Transverse colon (tissue), 4 donors: Measurements from ENCODE around the gene S100A11.

Experiments
- EP300 ChIP-seq: sonication (generic); formaldehyde crosslinking; IDR thresholded peaks from one replicate; pipeline ENCODE4 v1.6.1; 2017; ENCODE audit warnings: antibody characterized with exemption, low read depth
- POLR2A ChIP-seq: fragments of 450-650 bp; IDR thresholded peaks from one replicate; pipeline ENCODE4 v1.6.1; 2016; ENCODE audit warnings: antibody characterized with exemption, mild to moderate bottlenecking, moderate library complexity
- POLR2AphosphoS5 ChIP-seq, 3 donors: sonication (generic); formaldehyde crosslinking; IDR thresholded peaks; one replicate each; pipeline ENCODE4 v1.6.1; 2016; ENCODE audit warnings: antibody characterized with exemption in 3 of 3
- TF ChIP-seq, protein P1 (sequence below), 5 experiments: fragments of 200-600 bp in 3 of 5; fragments of 450-650 bp in 2 of 5; sonication (generic) in 3 of 5; IDR thresholded peaks; 1 replicate in 2 of 5; 2 replicates in 3 of 5; pipeline ENCODE4 v1.5.1; 2016 to 2017; ENCODE audit warnings: antibody characterized with exemption in 5 of 5, inconsistent platforms in 3 of 5, mild to moderate bottlenecking in 2 of 5, moderate library complexity in 1 of 5

DNA sequence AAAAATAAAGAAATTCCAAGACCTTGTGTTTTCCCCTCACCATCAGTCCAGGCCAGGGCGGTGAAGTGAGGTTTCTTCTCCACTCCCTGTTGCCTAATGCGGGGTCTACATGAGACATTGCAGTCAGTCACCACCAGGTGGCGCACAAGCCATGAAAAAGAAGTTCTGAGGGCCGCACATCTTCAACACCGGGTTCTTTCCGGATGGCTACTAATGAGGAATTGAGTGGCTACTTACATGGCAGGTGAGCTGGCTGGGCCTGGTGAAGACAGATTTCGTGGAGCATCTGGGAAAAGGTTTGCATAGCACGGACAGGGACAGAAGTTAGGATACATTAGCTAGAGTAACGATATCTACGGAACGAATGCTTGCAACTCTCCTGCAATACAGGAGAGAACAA lies 15.8 kb upstream of the S100A11 start:
- TF ChIP-seq, protein P1, sequence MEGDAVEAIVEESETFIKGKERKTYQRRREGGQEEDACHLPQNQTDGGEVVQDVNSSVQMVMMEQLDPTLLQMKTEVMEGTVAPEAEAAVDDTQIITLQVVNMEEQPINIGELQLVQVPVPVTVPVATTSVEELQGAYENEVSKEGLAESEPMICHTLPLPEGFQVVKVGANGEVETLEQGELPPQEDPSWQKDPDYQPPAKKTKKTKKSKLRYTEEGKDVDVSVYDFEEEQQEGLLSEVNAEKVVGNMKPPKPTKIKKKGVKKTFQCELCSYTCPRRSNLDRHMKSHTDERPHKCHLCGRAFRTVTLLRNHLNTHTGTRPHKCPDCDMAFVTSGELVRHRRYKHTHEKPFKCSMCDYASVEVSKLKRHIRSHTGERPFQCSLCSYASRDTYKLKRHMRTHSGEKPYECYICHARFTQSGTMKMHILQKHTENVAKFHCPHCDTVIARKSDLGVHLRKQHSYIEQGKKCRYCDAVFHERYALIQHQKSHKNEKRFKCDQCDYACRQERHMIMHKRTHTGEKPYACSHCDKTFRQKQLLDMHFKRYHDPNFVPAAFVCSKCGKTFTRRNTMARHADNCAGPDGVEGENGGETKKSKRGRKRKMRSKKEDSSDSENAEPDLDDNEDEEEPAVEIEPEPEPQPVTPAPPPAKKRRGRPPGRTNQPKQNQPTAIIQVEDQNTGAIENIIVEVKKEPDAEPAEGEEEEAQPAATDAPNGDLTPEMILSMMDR (IDR thresholded peaks at IDR 0.05), result peak; percentile 89 to 93 (median 91)
- TF ChIP-seq EP300, result no peak
- TF ChIP-seq POLR2A, result no peak
- TF ChIP-seq POLR2AphosphoS5 (IDR thresholded peaks at IDR 0.05), result no peak
